HG02852 (cell line): ENCODE results near the gene ADAMTS10.
"Not testable (repeated sequence)": the region's sequence is repeated elsewhere in the genome, so short reads cannot be mapped to it uniquely, and the experiment has no call there.

Experiments
- ATAC-seq: cut with Tn5 transposase; IDR thresholded peaks from one replicate; pipeline ENCODE4 v1.9.1; 2021; ENCODE audit warnings: mild to moderate bottlenecking, moderate library complexity; ENCODE audit not compliant: unreplicated experiment

Gene ADAMTS10

DNA sequence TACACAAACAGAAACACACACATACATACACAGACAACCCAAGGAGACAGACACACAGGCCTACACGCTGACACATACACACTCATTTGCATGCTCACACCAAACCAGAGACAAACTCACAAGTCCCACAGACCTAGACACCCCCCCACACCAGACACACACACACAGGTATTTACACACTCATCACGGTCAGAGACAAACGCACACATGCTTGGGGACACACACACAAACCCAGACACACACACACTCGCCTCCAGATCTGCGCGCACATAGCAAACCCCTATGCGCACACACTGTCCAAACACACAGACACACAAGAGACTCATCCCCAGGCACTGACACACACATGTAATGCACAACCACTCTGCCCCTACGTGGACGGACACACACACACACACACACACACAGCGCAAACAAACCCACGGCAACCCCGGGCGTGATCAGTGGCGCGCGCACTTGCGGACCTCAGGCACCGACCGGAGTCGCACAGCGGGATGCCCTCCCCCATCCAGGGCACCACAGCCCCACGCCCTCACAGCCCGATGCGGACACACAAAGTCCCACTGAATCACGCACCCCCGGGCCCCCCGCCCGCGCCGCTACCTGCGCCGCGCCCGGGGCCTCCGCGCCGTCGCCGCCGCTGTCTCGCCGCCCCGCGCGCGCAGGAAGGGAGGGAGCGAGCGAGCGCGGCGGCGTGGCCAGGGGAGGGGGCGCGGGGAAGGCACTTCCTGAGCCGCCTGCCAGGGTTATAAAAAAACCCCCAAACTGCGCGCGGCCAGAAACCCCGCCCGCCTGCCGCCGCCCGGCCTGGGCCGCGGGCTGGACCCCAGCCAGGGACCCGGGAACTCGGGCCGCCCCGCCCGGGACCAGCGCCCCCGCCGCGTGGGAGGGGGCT is at the start of gene ADAMTS10:
TSS of gene ADAMTS10 (minus strand) at position 675 of the 895 bp plus-strand sequence. CDS start 5,005 bp downstream, outside the sequence.
- no peak for ATAC-seq

DNA sequence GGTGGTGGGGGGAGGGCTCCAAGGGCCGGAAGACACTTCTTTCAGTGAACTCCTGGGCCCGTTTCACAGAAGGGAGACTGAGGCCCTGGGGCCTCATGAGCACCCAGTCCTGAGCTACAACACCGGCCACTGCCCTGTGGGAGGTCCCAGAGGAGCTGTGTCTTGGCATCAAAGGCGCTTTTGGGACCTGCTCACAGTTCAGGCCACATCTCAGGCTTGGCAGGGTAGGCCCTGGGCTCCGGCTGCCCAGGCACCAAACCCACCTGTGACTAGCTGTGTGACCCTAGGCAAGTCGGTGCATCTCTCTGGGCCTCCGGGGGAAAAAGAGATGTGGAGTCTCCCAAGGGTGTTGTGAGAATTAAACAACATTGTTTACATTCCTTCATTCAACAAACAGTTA is 49.4 kb upstream of the ADAMTS10 start:
- no peak for ATAC-seq

- ATAC-seq: no peak
Observed at GRCh38 chr19:8657869-8658268, 47.4 kb upstream of the ADAMTS10 start.

DNA sequence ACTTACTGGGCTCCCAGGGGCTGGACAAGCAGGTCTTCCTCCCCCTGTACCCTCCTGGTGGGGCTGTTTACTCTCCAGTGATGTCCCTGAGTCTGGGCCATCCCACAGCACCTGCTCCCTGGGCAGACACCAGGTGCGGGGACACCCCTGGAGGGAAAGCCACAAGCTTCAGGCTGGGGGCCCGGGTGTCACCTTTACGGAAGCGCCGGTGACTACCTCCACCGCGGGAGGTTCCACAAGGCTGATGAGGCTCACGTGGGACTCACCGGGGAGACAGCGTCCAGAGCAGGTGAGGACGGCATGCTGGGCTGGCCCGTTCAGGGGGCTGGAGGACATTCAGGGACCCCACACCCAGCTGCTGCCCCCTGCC is 44.8 kb upstream of the ADAMTS10 start:
- no peak for ATAC-seq

GRCh38 chr19:8654591-8655339 is 44.2 kb upstream of the ADAMTS10 start:
- ATAC-seq: no peak

GRCh38 chr19:8648240-8648639 is 37.7 kb upstream of the ADAMTS10 start:
- no peak for ATAC-seq

DNA sequence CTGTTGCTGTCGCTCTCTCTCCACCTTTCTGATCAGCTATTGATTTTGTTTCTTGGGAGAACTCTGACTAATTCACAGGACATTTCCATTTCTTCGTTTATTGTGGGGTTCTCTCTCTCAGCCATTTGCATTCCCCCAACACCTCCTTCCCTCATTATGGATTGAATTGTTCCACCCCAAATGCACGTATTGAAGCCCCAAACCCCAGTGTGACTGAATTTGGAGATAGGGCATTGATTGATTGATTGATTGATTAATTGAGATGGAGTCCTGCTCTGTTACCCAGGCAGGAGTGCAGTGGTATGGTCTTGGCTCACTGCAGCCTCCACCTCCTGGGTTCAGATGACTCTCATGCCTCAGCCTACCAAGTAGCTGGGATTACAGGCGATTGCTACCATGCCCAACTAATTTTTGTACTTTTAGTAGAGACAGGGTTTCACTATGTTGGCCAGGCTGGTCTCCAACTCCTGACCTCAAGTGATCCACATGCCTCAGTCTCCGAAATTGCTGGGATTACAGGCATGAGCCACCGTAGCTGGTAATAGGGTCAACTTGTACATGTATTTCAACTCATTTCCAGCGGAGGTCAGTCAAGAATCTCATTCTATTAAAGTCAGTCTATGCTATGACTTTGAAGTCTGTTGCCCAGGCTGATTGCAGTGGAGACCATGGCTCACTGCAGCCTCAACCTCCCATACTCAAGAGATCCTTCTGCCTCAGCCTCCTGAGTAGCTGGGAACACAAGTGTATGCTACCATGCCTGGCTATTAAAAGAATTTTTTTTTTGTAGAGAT is 33.5 kb upstream of the ADAMTS10 start:
- ATAC-seq: no peak

- no peak for ATAC-seq
Observed at GRCh38 chr19:8642561-8642960, 32.0 kb upstream of the ADAMTS10 start.

- no peak for ATAC-seq
Observed at GRCh38 chr19:8641908-8642547, 31.5 kb upstream of the ADAMTS10 start.

- ATAC-seq: no peak
Observed at GRCh38 chr19:8641221-8641907, 30.8 kb upstream of the ADAMTS10 start.

DNA sequence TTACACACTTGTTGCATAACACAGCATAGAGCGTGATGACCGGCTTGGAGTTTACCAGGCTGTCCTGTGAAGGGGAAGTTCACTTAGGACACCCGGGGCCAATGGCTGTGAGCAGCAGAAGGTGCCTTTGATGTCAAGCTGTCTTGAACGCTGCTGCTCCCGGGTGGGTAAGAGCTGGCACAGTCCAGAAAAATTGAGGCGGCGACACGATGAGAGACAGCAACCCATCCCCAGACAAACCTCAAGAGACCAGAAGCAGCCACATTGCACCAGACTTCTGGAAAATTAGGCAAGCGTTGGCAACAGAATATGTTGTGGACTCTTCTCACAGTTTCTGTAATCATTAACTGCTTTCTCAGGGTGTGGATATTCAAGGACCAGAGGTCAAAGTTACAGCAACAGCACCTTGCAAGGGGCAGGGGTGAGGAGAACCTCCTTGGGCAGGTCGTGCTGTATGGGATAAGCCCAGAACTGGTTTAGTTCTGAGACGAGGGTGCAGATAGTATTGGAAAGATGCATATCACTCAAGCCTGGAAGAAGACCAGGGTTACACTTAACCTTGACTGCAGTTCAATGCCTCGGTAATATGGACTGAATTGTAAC is 30.0 kb upstream of the ADAMTS10 start:
- ATAC-seq: no peak

GRCh38 chr19:8639821-8640401 is 29.4 kb upstream of the ADAMTS10 start:
- no peak for ATAC-seq

- ATAC-seq: no peak
Observed at GRCh38 chr19:8638078-8638619, 27.6 kb upstream of the ADAMTS10 start.

DNA sequence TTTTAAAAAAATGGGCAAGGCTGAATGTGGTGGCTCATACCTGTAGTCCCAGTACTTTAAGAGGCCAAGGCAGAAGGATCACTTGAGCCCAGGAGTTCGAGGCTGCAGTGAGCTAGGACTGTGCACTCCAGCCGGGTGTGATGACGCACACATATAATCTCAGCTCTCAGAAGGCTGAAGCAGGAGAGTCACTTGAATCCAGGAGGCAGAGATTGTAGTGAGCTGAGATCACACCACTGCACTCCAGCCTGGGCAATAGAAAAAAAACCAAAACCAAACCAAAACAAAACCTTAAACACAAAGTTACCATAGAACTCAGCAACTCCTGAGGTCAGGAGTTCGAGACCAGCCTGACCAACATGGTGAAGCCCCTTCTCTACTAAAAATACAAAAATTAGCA is 26.6 kb upstream of the ADAMTS10 start:
- ATAC-seq: not testable (repeated sequence)

DNA sequence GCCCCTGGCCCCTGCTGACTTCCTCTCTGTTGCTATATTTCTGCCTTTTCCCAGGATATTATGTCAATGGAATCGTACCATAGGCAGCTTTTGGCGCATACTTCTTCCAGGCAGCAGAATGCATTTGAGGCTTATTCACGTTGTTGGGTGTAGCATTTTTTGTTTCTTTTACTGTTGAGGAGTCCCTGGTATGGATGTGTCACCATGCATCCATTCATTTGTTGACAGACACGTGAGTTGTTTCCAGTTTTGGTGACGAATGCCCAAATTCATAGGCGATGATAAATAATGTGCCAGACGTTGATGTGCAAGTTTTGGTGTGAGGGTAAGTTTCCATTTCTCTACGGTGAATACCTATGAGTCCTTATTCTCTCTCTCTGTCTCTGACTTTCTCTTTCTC is 24.9 kb upstream of the ADAMTS10 start:
- no peak for ATAC-seq

GRCh38 chr19:8631425-8631819 is 20.9 kb upstream of the ADAMTS10 start:
- no peak for ATAC-seq

DNA sequence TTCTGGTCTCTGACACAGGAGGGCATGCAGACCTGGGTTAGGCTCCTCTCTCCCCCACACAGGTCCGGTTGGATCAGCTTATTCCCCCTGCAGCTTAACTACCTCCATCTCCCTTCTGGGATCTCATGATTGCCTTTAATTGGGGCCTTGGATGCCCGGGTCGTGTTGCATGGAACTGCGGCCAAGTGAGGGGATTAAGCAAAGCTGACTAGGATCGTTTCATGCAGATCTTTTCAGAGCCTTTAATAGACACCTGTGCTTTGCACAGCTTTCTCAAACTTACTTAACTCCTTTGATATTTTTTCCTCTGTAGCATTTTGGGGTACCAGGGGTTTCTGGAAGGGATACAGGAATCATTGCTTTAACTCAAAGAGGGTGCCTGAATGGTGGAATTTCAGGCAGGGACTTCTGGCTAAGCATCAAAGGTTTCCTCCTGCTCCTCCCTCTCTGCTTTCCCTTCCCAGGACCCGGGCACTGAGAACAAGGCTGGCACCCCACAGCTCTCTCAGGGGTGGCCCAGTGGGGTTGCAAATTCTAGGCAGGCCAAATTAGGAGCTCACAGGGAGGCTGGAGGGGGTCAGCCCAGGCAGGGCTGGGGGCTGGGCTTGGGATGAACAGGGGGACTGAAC is 20.4 kb upstream of the ADAMTS10 start:
- no peak for ATAC-seq

- ATAC-seq: no peak
Observed at GRCh38 chr19:8629996-8630683, 19.6 kb upstream of the ADAMTS10 start, which contains the start of gene NFILZ. TSS of gene NFILZ (plus strand) at chr19:8630633. CDS start at chr19:8676766, 46,133 bp downstream.
